Tongue (tissue), 2 donors: ENCODE data around the gene ADGRB3. TPM values are rescaled to one million over a fixed set of nuclear protein-coding genes. Genes with fewer than 3 reads are reported as not detected.

Experiments used
- DNase-seq: peaks from one replicate; pipeline ENCODE4 v3.0.0-alpha.2; 2015
- total RNA-seq: library from RNA; depleted of rRNA; stranded (reverse); fragments of >200 nt; gene quantifications from one replicate; pipeline ENCODE4 v1.2.3, GENCODE V29; 2014

ADGRB3 gene
- 6.1 TPM for total RNA-seq

DNA sequence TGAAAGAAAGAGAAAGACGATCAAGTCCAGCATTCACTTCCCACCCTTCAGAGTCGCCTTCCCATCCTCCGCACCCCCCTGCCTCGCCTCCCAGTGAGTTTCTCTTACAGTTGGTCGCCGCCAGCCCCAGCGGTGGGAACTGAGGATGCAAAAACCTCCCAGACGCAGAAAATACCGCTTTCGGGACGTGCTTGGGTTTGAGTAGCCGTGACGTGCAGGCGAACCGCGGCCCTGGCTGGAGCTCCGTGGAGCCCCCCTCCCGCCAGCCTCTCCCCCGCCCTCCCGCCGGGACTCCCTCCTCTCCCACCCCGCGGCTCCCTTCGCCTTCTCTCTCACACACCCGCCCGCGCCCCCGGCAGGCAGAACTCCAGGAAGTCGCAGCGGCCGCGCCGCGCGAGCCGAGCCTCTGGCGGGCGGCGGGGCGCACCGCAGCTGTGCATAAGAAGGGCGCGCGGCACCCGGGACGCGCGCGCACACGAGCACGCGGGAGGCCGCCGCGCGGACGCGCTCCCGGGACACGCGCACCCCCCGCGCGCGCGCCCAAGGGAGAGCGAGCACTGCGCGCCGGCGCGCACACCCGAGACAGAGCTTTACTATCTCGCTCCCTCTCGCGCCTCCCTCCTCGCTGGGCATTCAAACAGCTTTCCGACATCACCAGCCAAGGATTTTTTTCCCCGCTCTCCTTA, at the start of gene ADGRB3:
Gene ADGRB3, plus strand, starts transcription at position 557 of the 686 bp plus-strand sequence. CDS start 3,394 bp downstream, outside the sequence.
- peak; percentile 93 for DNase-seq

GRCh38 chr6:68593558-68593957, 41.5 kb upstream of the ADGRB3 start:
- no peak for DNase-seq

- DNase-seq: no peak
Measured at GRCh38 chr6:68597642-68598041, 37.4 kb upstream of the ADGRB3 start.

DNA sequence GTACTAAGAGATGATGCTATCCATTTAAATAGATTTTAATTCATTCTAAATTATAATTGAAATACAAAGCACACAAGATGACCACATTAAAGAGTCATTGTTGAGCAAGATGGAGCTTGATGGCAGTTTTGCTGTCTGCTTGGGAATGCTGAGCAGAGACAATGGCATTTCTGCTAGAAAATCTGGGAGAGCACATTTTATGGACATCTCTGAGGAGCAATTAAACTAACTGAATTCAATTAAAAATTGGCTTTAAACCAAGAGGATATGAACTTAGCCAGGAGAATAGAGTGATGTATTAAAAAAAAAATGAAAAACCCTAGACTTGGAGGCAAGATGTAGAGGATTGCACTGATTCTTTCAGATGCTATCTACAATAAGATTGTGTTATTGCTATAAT, 19.1 kb upstream of the ADGRB3 start:
- DNase-seq: no peak

DNA sequence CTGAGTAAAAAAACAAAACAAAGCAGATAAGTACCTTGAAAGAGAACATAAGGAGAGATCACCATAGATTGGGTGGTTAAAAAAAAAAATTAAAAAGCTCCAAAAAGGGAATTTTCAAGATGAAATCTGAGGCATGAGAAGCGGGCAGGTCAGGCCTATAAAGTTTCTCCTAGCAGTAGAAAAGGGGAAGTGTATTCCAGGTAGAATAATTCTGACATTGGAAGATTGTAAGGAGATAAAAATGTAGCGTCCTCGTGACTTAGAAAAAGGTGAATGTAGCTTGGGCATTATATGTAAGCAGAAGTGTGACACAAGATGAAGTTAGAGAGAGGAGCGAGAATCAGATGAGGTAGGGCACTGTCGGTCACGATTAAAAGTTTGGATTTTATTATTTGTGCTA, 9.1 kb upstream of the ADGRB3 start:
- DNase-seq: no peak

GRCh38 chr6:68628161-68628560, 6.9 kb upstream of the ADGRB3 start:
- no peak for DNase-seq

- DNase-seq: no peak
Measured at GRCh38 chr6:68632734-68633133, 2.3 kb upstream of the ADGRB3 start.

GRCh38 chr6:68633281-68633971, 1.7 kb upstream of the ADGRB3 start:
- no peak for DNase-seq

DNA sequence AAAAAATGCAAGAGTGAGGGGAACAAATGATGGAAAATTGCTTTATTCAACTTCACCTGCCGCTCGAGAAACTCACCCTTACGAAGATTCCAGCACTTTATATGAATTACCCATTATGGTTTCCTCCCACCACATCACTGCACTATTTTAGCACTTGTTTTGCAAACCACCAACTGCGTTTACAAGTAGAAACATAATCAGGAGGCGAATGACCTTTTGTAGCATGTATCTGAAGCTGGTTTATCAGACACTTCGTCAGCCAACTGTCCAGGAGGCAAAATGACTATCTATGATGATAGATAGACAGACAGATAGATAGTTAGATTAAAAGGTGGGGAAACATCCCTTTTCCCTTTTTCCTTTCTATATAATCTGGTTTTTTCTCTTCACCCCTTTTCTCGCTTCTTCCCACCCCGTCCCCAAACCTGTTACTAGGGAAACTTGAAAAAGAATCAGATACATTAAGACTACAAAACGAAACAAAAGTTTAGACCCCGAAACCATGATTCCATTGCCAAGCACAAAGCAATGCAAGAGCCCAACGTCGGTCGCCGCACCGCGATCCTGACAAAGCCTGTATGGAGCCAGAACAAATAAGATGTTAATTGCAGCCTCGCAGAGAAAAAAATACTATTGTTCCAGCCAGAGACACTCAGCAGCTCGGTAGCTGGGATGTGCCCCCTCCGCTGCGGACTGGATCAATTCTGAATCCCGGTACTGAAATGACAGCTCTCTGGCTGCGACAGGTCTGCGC, 933 bp upstream of the ADGRB3 start:
- DNase-seq: peak; percentile 15

DNA sequence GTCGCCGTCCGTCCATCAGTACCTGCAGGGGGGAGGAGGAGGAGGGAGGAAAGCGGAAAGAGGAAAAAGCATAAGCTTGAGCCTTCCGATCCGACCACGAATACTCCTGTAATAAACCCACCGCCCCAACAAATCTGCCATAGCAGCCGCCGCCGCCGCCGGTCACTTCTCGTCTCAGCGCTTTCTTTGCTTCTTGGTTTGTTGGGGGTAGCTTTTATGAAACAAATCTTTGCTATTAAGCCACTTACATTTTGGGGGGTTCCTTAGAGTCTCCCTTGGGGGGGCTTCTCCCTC, 277 bp downstream of the ADGRB3 start:
- no peak for DNase-seq

DNA sequence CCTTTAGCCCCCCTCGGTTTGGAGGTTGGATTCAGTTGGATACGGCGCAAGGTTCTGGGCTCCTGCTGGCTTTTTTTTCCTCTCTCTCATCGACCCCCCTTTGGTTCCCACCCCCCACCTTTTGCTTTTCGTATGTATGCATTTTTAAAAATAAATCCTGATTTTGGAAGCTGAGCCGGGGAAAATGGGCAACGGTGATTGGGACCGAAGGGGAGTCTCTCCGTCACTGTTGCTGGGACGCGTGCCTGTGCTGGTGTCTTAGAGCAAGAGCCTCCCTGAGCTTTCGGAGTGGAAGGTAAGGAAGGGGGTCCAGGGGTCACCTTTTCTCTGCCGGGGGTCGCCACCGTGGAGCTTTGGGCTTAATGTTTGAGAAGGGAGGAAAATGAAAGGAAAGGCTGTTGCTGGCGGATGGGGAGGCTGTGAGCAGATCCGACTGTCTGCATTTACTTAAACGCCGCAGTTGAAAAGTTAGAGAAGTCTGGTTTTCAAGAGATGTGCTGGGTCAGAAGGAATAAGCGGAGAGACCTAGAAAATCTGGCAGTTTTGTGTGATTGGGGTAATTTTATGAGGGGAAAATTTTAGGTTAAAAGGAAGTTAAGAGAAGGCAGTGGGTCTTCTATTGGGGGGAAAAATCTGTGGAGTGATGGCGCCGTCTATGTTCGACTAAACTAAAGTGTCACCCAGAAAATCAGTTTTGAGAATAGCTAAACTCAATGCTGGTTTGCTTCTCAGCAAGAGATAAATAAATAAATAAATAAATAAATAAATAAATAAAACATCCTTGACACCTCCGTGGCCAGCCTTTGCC, 828 bp downstream of the ADGRB3 start:
- peak; percentile 67 for DNase-seq

- no peak for DNase-seq
Measured at GRCh38 chr6:68636666-68637065, 1.6 kb downstream of the ADGRB3 start.

DNA sequence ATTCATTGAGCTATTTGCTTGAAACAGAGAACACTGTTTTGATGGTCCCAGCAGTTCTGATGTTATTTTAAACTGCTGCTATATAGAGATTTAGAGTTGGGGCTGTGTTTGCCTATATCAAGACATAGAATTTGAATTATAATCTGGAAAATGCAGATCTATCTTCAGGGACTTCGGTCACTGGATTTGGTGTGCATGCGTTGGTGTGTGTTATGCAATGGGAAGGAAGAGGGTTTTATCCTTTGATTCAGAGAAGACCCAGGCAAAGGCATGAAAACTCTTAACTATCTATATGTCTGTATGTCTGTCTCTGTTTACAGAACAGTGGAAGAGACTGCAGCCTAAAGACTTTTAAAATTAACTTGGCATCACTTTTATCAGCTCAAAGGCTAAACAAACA, 2.0 kb downstream of the ADGRB3 start:
- DNase-seq: no peak

DNA sequence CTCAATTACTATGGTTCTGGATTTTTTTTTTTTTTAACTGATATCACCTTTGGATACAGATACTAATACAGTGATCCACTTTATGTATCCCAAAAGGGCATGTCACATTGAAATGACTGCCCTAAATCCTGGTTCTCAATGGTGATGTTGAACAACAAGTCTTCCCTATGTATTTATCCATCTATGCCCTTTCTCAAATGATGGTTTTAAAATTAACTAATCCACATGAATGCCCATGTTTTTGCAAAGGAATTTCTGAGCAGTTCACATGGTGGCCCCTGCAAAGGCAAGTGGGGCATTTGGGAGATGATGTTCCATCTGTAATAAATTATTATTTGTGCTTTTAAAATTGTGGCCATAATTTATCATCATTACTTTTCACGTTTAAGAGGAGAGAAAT, 2.7 kb downstream of the ADGRB3 start:
- no peak for DNase-seq

- peak; percentile 74 for DNase-seq
Measured at GRCh38 chr6:68638230-68638900, 3.3 kb downstream of the ADGRB3 start.

DNA sequence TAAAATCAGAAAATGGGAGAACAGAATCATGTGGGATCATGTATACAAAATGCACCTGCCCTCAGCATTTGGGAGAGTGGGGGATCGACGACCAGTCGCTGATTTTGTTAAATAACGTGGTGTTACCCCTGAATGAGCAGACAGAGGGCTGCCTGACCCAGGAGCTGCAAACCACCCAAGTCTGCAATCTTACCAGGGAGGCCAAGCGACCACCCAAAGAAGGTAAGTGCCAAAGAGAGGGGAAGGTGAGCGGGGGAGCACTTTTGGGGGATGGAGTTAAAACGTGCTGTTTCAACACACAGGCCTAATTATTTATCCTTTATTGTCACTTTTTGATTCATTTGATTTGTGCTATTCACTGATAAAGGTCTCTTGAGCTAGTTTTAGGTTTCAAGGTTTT, 4.1 kb downstream of the ADGRB3 start:
- no peak for DNase-seq

- no peak for DNase-seq
Measured at GRCh38 chr6:68639826-68640490, 4.9 kb downstream of the ADGRB3 start.

GRCh38 chr6:68640491-68640835, 5.4 kb downstream of the ADGRB3 start:
- DNase-seq: no peak

DNA sequence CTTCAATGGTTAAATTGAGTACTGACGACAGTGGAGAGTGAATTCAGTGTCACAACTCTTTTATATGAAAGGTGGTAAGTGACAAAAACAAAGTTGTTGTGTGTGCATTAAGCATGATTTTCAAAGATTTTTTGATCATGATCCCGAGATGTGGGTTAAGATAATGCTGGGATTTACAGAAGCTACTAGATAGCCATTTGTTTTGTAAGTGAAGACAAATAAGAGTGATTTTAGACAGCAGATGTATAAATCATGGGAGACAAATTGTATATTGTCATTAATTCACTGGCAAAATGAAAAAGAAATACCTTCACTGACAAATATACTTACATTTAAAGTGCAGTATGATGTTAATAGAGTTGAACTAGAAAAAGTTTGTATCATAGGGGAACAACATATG, 6.1 kb downstream of the ADGRB3 start:
- DNase-seq: no peak

GRCh38 chr6:68642081-68642480, 7.0 kb downstream of the ADGRB3 start:
- DNase-seq: no peak

- no peak for DNase-seq
Measured at GRCh38 chr6:68642977-68643376, 7.9 kb downstream of the ADGRB3 start.

DNA sequence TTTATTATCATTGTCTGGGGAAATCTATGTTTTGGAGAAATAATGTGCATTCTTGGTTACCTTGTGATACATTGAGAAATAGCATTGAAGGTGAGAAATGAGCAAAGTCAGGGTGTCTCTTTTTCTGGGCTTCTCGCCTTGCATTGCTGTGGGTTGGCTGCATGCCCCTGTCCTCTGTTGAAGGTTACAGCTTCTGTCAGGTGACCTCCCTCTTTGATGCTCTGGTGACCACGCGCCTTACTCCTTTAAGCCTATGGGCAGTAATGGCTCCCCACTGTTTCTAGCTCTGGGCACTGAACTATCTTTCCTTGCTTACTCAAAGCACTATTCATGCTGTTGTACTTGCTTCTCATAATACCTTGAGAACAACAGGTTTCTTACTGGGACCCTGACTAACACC, 14.6 kb downstream of the ADGRB3 start:
- no peak for DNase-seq
